Aorta (tissue), 5 donors: ENCODE data around the gene HOXC4. TPM values are rescaled to one million over a fixed set of nuclear protein-coding genes. Genes with fewer than 3 reads are reported as not detected.

Experiments
- ATAC-seq: fragments of 200-7000 bp; cut with Tn5 transposase; one replicate; pipeline ENCODE4 v1.9.1; 2022; ENCODE audit warnings: moderate library complexity; ENCODE audit not compliant: low FRiP score
- DNase-seq, 2 donors: peaks; one replicate each; pipeline ENCODE4 v3.0.0-alpha.2; 2020
- H3K27ac ChIP-seq, 2 donors: one replicate each; pipeline ENCODE4 v1.5.1; 2013; ENCODE audit warnings: low read length in 2 of 2, mild to moderate bottlenecking in 2 of 2, moderate library complexity in 2 of 2, control low read depth in 1 of 2, inconsistent platforms in 1 of 2, low read depth in 1 of 2
- H3K27me3 ChIP-seq, 2 donors: one replicate each; pipeline ENCODE4 v1.6.1; 2013; ENCODE audit warnings: control low read depth in 1 of 2, low read length in 1 of 2, mild to moderate bottlenecking in 1 of 2, moderate library complexity in 1 of 2; ENCODE audit not compliant: insufficient read depth in 2 of 2, control insufficient read depth in 1 of 2
- H3K36me3 ChIP-seq, 2 donors: one replicate each; pipeline ENCODE4 v1.6.1; 2013; ENCODE audit warnings: control low read depth in 1 of 2, low read length in 1 of 2, mild to moderate bottlenecking in 1 of 2; ENCODE audit not compliant: insufficient read depth in 2 of 2, control insufficient read depth in 1 of 2
- H3K4me1 ChIP-seq, 2 donors: one replicate each; pipeline ENCODE4 v1.6.1; 2013; ENCODE audit warnings: low read length in 2 of 2, control low read depth in 1 of 2, mild to moderate bottlenecking in 1 of 2, moderate library complexity in 1 of 2; ENCODE audit not compliant: insufficient read depth in 2 of 2, control insufficient read depth in 1 of 2
- H3K4me3 ChIP-seq, 2 donors: one replicate each; pipeline ENCODE4 v1.5.1; 2013; ENCODE audit warnings: low read length in 2 of 2, control low read depth in 1 of 2, mild to moderate bottlenecking in 1 of 2
- H3K9me3 ChIP-seq: one replicate; pipeline ENCODE4 v1.6.1; 2013; ENCODE audit warnings: mild to moderate bottlenecking, low read length; ENCODE audit not compliant: control insufficient read depth
- WGBS, 2 donors: extraction: QIAGEN DNeasy Blood & Tissue Kit; methylation state at CpG; one replicate each; pipeline ENCODE4 v1.1.7; 2013; 5-methylcytosine and 5-hydroxymethylcytosine counted together
- intact Hi-C, 2 donors: fragments of 100-400 bp; cut with DNase I; formaldehyde crosslinking; loops; one replicate each; pipeline versions ENCODE4 v1.14.2 to v1.15.0; 2022
- polyA plus RNA-seq, 2 donors: library from polyadenylated mRNA; stranded (reverse); fragments of 200-250 nt; gene quantifications; one replicate each; pipeline ENCODE4 v1.2.3, GENCODE V29; 2013
- total RNA-seq, 2 donors: library from RNA; stranded (reverse); fragmentation: NEBNext Ultra II Directional; extraction: Animal tissue kit (Norgen Biotek cat#: 25700); gene quantifications; one replicate each; pipeline ENCODE4 v1.2.1, GENCODE V29; 2021
- donor health status: healthy with polysubstance abuse.
- donor health status: Bipolar disorder and iron deficiency.
- donor health status: DM: no; HTN: no; CAD: no.
- donor health status: DM: no; HTN: no; CAD: no.
- donor health status: DM: yes; HTN: yes; CAD: no.

HOXC4 gene
- total and polyA plus RNA-seq, 4 donors = 1.4 to 18.4 (median 5.9) TPM

GRCh38 chr12:54019924-54020590 is 33.6 kb upstream of the HOXC4 start:
- Histone ChIP-seq H3K4me1 (no peaks in the 10 kb centered on the region), H3K36me3 (no peaks in the 10 kb centered on the region), H3K9me3 (no peaks in the 10 kb centered on the region), H3K27ac (peak overlapping the region; percentile 73 to 91), H3K4me3 (no peak overlapping the region), H3K27me3 (no peaks in the 10 kb centered on the region)
- WGBS, 2 donors = 18 to 25% methylated on average over 10 of the region's 10 CpGs
- DNase-seq (peak in 1 of 2 donors; percentile 68), ATAC-seq (peak; percentile 5)
- intact Hi-C loops = no loop called here

GRCh38 chr12:54020591-54021405 is 32.8 kb upstream of the HOXC4 start:
- H3K9me3 ChIP-seq = no peaks in the 10 kb centered on the region
- 76 to 86% methylated on average over 23 of the region's 23 CpGs for WGBS, 2 donors
- DNase-seq (peak in 1 of 2 donors; percentile 40), ATAC-seq (no peak)
- no peak overlapping the region for H3K4me3 ChIP-seq
- H3K27me3 ChIP-seq = no peaks in the 10 kb centered on the region
- no peaks in the 10 kb centered on the region for H3K4me1 ChIP-seq
- H3K36me3 ChIP-seq = no peaks in the 10 kb centered on the region
- intact Hi-C loops = no loop called here
- H3K27ac ChIP-seq = no peak overlapping the region

- Histone ChIP-seq H3K27me3 (no peaks in the 10 kb centered on the region), H3K4me3 (no peak overlapping the region), H3K27ac (no peak overlapping the region), H3K4me1 (no peaks in the 10 kb centered on the region), H3K9me3 (no peaks in the 10 kb centered on the region), H3K36me3 (no peaks in the 10 kb centered on the region)
- intact Hi-C loops = no loop called here
- peak in 1 of 2 donors; percentile 32 for DNase-seq
- WGBS, 2 donors = 71 to 91% methylated on average over 16 of the region's 16 CpGs
- no peak for ATAC-seq
Observed at GRCh38 chr12:54021432-54022013, 32.1 kb upstream of the HOXC4 start.

- no peaks in the 10 kb centered on the region for H3K27me3 ChIP-seq
- H3K36me3 ChIP-seq = no peaks in the 10 kb centered on the region
- H3K27ac ChIP-seq = no peak overlapping the region
- ATAC-seq (no peak), DNase-seq (peak in 1 of 2 donors; percentile 14)
- intact Hi-C loops = no loop called here
- 68 to 86% methylated on average over 8 of the region's 8 CpGs for WGBS, 2 donors
- no peaks in the 10 kb centered on the region for H3K4me1 ChIP-seq
- no peak overlapping the region for H3K4me3 ChIP-seq
- H3K9me3 ChIP-seq = no peaks in the 10 kb centered on the region
Observed at GRCh38 chr12:54022960-54023884, 30.4 kb upstream of the HOXC4 start.

GRCh38 chr12:54024127-54024526 is 29.5 kb upstream of the HOXC4 start:
- intact Hi-C loops = no loop called here
- DNase-seq (no peak), ATAC-seq (no peak)
- Histone ChIP-seq H3K27me3 (no peaks in the 10 kb centered on the region), H3K4me3 (no peak overlapping the region), H3K9me3 (no peaks in the 10 kb centered on the region), H3K27ac (no peak overlapping the region), H3K4me1 (no peaks in the 10 kb centered on the region), H3K36me3 (no peaks in the 10 kb centered on the region)
- 61 to 79% methylated on average over 16 to 17 of the region's 17 CpGs for WGBS, 2 donors

- H3K27me3 ChIP-seq = no peaks in the 10 kb centered on the region
- intact Hi-C loops = no loop called here
Observed at GRCh38 chr12:54024581-54025305, 28.9 kb upstream of the HOXC4 start.

GRCh38 chr12:54025499-54026405 is 27.9 kb upstream of the HOXC4 start:
- Histone ChIP-seq H3K27ac (no peak overlapping the region), H3K4me3 (no peak overlapping the region), H3K9me3 (no peaks in the 10 kb centered on the region), H3K27me3 (no peaks in the 10 kb centered on the region), H3K36me3 (no peaks in the 10 kb centered on the region), H3K4me1 (no peaks in the 10 kb centered on the region)
- WGBS, 2 donors = 65 to 90% methylated on average over 7 of the region's 7 CpGs
- intact Hi-C loops = no loop called here
- DNase-seq (no peak), ATAC-seq (no peak)

More at GRCh38 chr12:54024581-54025305, 28.9 kb upstream of the HOXC4 start:
- ATAC-seq (no peak), DNase-seq (no peak)
- H3K36me3 ChIP-seq = no peaks in the 10 kb centered on the region
- no peak overlapping the region for H3K27ac ChIP-seq
- 73% methylated on average over 5 of the region's 5 CpGs for WGBS, 2 donors
- H3K9me3 ChIP-seq = no peaks in the 10 kb centered on the region
- no peak overlapping the region for H3K4me3 ChIP-seq
- no peaks in the 10 kb centered on the region for H3K4me1 ChIP-seq
